Measurements from ENCODE around the gene SCAPER. TPM values are rescaled to one million over a fixed set of nuclear protein-coding genes. Genes with fewer than 3 reads are reported as not detected.

Gene SCAPER
- total and polyA plus RNA-seq, 2 donors (not counting 1 experiment from before 2014, with no cell fraction given) = 8.3 to 61.6 TPM

GRCh38 chr15:76585576-76585897 is 319.6 kb downstream of the SCAPER start:
- no peaks in the 10 kb centered on the region for H3K27me3 ChIP-seq (replicated peaks in 1 of 4; ENCODE audit: control extremely low read depth in 1 of 4, control insufficient read depth in 3 of 4, insufficient read depth in 4 of 4, low read length in 3 of 4)
- H3K4me2 ChIP-seq (replicated peaks; ENCODE audit: low read depth, low read length, poor library complexity, severe bottlenecking) = no peak overlapping the region
- H3K9me3 ChIP-seq (ENCODE audit: control extremely low read depth in 1 of 3, control insufficient read depth in 2 of 3, insufficient read depth in 1 of 3, low read length in 2 of 3) = peaks cover 0 to 13% (median 7%) of the 10 kb centered on the region in 3 donors
- H4K20me1 ChIP-seq (ENCODE audit: control insufficient read depth, insufficient read depth, low read length, poor library complexity, severe bottlenecking) = no peaks in the 10 kb centered on the region
- POLR2A ChIA-PET = no interaction called here
- no peak for TF ChIP-seq CTCF (IDR thresholded peaks at IDR 0.05)
- no peak for TF ChIP-seq EZH2 (IDR thresholded peaks at IDR 0.05; ENCODE audit: borderline replicate concordance, insufficient read depth, low read depth, low read length, poor library complexity, severe bottlenecking)
- Mint-ChIP-seq H3K27me3 (no peaks in the 10 kb centered on the region), H3K4me1 (no peaks in the 10 kb centered on the region), H3K9me3 (ENCODE audit: insufficient read depth) (peaks cover 15% of the 10 kb centered on the region), H3K4me3 (no peak overlapping the region), H3K27ac (no peak overlapping the region)
- H3K36me3 ChIP-seq (replicated peaks in 1 of 2; ENCODE audit: control extremely low read depth in 1 of 2, control insufficient read depth in 1 of 2, extremely low read depth in 1 of 2, insufficient read depth in 2 of 2, low read length in 1 of 2) = peaks cover 1 to 5% of the 10 kb centered on the region in 2 experiments
- intact Hi-C loops (cut with micrococcal nuclease) = no loop called here
- H3K4me3 ChIP-seq (ENCODE audit: control extremely low read depth in 1 of 5, extremely low read depth in 1 of 5, insufficient read depth in 1 of 5, low read depth in 2 of 5, low read length in 4 of 5) = no peak overlapping the region
- no peaks in the 10 kb centered on the region for H3K4me1 ChIP-seq (ENCODE audit: control insufficient read depth in 2 of 2, insufficient read depth in 2 of 2, low read length in 2 of 2)
- DNase-seq (no peak), ATAC-seq (ENCODE audit: low read depth) (no peak)
- no peak overlapping the region for H3K9ac ChIP-seq (ENCODE audit: low read length)
- CTCF ChIA-PET = interaction anchor here (0.8 kb wide), 1 partner anchor 11 kb away, joined by 3 read pairs; no protein-coding TSS in a partner anchor
- no peak overlapping the region for H3K27ac ChIP-seq (ENCODE audit: low read length in 2 of 2)
- no peak overlapping the region for H2AFZ ChIP-seq (ENCODE audit: insufficient read depth, low read depth, low read length, poor library complexity, severe bottlenecking)
- H3K79me2 ChIP-seq (ENCODE audit: control insufficient read depth, insufficient read depth, low read length) = no peaks in the 10 kb centered on the region

GRCh38 chr15:76584868-76585575 is 320.1 kb downstream of the SCAPER start:
- Histone ChIP-seq H3K27me3 (replicated peaks in 1 of 4; ENCODE audit: control extremely low read depth in 1 of 4, control insufficient read depth in 3 of 4, insufficient read depth in 4 of 4, low read length in 3 of 4) (no peaks in the 10 kb centered on the region), H3K4me2 (replicated peaks; ENCODE audit: low read depth, low read length, poor library complexity, severe bottlenecking) (no peak overlapping the region), H2AFZ (ENCODE audit: insufficient read depth, low read depth, low read length, poor library complexity, severe bottlenecking) (no peak overlapping the region), H3K4me1 (ENCODE audit: control insufficient read depth in 2 of 2, insufficient read depth in 2 of 2, low read length in 2 of 2) (no peaks in the 10 kb centered on the region), H3K79me2 (ENCODE audit: control insufficient read depth, insufficient read depth, low read length) (no peaks in the 10 kb centered on the region), H3K4me3 (ENCODE audit: control extremely low read depth in 1 of 5, extremely low read depth in 1 of 5, insufficient read depth in 1 of 5, low read depth in 2 of 5, low read length in 4 of 5) (no peak overlapping the region), H4K20me1 (ENCODE audit: control insufficient read depth, insufficient read depth, low read length, poor library complexity, severe bottlenecking) (no peaks in the 10 kb centered on the region), H3K36me3 (replicated peaks in 1 of 2; ENCODE audit: control extremely low read depth in 1 of 2, control insufficient read depth in 1 of 2, extremely low read depth in 1 of 2, insufficient read depth in 2 of 2, low read length in 1 of 2) (peaks cover 1 to 5% of the 10 kb centered on the region in 2 experiments), H3K9me3 (ENCODE audit: control extremely low read depth in 1 of 3, control insufficient read depth in 2 of 3, insufficient read depth in 1 of 3, low read length in 2 of 3) (peaks cover 0 to 13% (median 7%) of the 10 kb centered on the region in 3 donors), H3K27ac (ENCODE audit: low read length in 2 of 2) (no peak overlapping the region), H3K9ac (ENCODE audit: low read length) (no peak overlapping the region)
- no peak for ATAC-seq (ENCODE audit: low read depth)
- TF ChIP-seq EZH2 (IDR thresholded peaks at IDR 0.05; ENCODE audit: borderline replicate concordance, insufficient read depth, low read depth, low read length, poor library complexity, severe bottlenecking) (no peak), CTCF (IDR thresholded peaks at IDR 0.05) (no peak)
- Mint-ChIP-seq H3K9me3 (ENCODE audit: insufficient read depth) (peaks cover 15% of the 10 kb centered on the region), H3K4me3 (no peak overlapping the region), H3K4me1 (no peaks in the 10 kb centered on the region), H3K27ac (no peak overlapping the region), H3K27me3 (no peaks in the 10 kb centered on the region)
- POLR2A ChIA-PET = no interaction called here
- intact Hi-C loops (cut with micrococcal nuclease) = no loop called here
- CTCF ChIA-PET = no interaction called here
- no peak for DNase-seq
- 100% methylated on average over 1 of the region's 2 CpGs for WGBS (ENCODE audit: insufficient coverage)
